Activated T-helper 17 cell treated with anti-CD3 and anti-CD28 coated beads, Interleukin-2, amount 50 U/mL, for 72 hours (primary cell): ENCODE results near the gene OSBPL3. TPM values are rescaled to one million over a fixed set of nuclear protein-coding genes. Genes with fewer than 3 reads are reported as not detected.
"Not testable (repeated sequence)": the region's sequence is repeated elsewhere in the genome, so short reads cannot be mapped to it uniquely, and the experiment has no call there.

Source experiments
- ATAC-seq: fragments of 150-1000 bp; cut with Tn5 transposase; replicated peaks from 2 replicates; pipeline ENCODE4 v1.10.0; 2021; ENCODE audit warnings: mild to moderate bottlenecking, moderate library complexity
- H3K27ac Mint-ChIP-seq: one replicate; pipeline ENCODE4 v1.8.0; 2022; ENCODE audit warnings: mixed read lengths
- H3K27me3 Mint-ChIP-seq: one replicate; pipeline ENCODE4 v1.8.0; 2022; ENCODE audit warnings: mixed read lengths
- H3K36me3 Mint-ChIP-seq: one replicate; pipeline ENCODE4 v1.8.0; 2022; ENCODE audit warnings: low read depth, mild to moderate bottlenecking, mixed read lengths
- H3K4me1 Mint-ChIP-seq: one replicate; pipeline ENCODE4 v1.8.0; 2022; ENCODE audit warnings: mixed read lengths
- H3K4me3 Mint-ChIP-seq: one replicate; pipeline ENCODE4 v1.8.0; 2022; ENCODE audit warnings: mild to moderate bottlenecking, mixed read lengths
- H3K9me3 Mint-ChIP-seq: one replicate; pipeline ENCODE4 v1.8.0; 2022; ENCODE audit warnings: mixed read lengths
- total RNA-seq, 2 donors: library from RNA; stranded (reverse); gene quantifications; one replicate each; pipeline ENCODE4 v1.2.3, GENCODE V29; 2022

Gene OSBPL3
- total RNA-seq, 2 donors from 2014 or later, result 57.6 to 70.6 TPM

- Mint-ChIP-seq H3K4me1 (peaks cover 5% of the 10 kb centered on the region), H3K4me3 (no peak overlapping the region), H3K9me3 (no peaks in the 10 kb centered on the region), H3K27ac (no peak overlapping the region), H3K36me3 (peaks cover 97% of the 10 kb centered on the region), H3K27me3 (no peaks in the 10 kb centered on the region)
- ATAC-seq, result no peak
Measured at GRCh38 chr7:24808518-24808917, 171.5 kb downstream of the OSBPL3 start.

DNA sequence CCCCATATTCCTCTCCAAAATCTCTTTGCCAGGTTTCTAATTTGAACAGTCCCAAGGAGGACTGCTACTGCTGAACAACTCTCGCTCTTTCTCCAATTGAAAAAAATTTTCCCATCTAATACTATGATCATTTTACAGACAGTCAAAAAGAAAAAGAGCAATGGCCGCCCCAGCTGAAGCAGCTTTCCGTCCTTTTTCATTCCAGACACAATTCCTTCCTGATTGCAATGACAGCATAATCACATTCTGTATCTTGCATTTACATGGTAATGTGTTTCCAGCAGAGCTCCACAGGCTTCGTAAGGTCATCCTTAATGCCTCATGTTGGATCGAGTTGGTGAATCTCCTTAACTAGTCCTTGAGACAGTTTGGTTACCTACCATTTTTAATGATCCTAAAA is 177.7 kb downstream of the OSBPL3 start:
- Mint-ChIP-seq H3K4me3 (no peak overlapping the region), H3K9me3 (no peaks in the 10 kb centered on the region), H3K36me3 (peaks cover 99% of the 10 kb centered on the region), H3K27ac (no peak overlapping the region), H3K27me3 (no peaks in the 10 kb centered on the region), H3K4me1 (peaks cover 6% of the 10 kb centered on the region)
- no peak for ATAC-seq

- Mint-ChIP-seq H3K27ac (no peak overlapping the region), H3K4me1 (peaks cover 6% of the 10 kb centered on the region), H3K36me3 (peaks cover 99% of the 10 kb centered on the region), H3K27me3 (no peaks in the 10 kb centered on the region), H3K9me3 (no peaks in the 10 kb centered on the region), H3K4me3 (no peak overlapping the region)
- no peak for ATAC-seq
Measured at GRCh38 chr7:24801883-24802282, 178.1 kb downstream of the OSBPL3 start.

- Mint-ChIP-seq H3K4me1 (peaks cover 9% of the 10 kb centered on the region), H3K36me3 (peaks cover 99% of the 10 kb centered on the region), H3K27ac (peak overlapping the region; percentile 88), H3K9me3 (no peaks in the 10 kb centered on the region), H3K4me3 (peak overlapping the region; percentile 52), H3K27me3 (no peaks in the 10 kb centered on the region)
- ATAC-seq, result peak; percentile 99
Measured at GRCh38 chr7:24800667-24801066, 179.3 kb downstream of the OSBPL3 start.

GRCh38 chr7:24800073-24800472 is 179.9 kb downstream of the OSBPL3 start:
- peaks cover 12% of the 10 kb centered on the region for H3K4me1 Mint-ChIP-seq
- H3K27ac Mint-ChIP-seq, result peak overlapping the region; percentile 88
- no peak for ATAC-seq
- H3K4me3 Mint-ChIP-seq, result no peak overlapping the region
- no peaks in the 10 kb centered on the region for H3K27me3 Mint-ChIP-seq
- H3K9me3 Mint-ChIP-seq, result no peaks in the 10 kb centered on the region
- peaks cover 96% of the 10 kb centered on the region for H3K36me3 Mint-ChIP-seq

GRCh38 chr7:24799506-24799905 is 180.5 kb downstream of the OSBPL3 start:
- Mint-ChIP-seq H3K9me3 (no peaks in the 10 kb centered on the region), H3K4me1 (peaks cover 17% of the 10 kb centered on the region), H3K27me3 (no peaks in the 10 kb centered on the region), H3K27ac (no peak overlapping the region), H3K4me3 (no peak overlapping the region), H3K36me3 (peaks cover 93% of the 10 kb centered on the region)
- ATAC-seq, result no peak

GRCh38 chr7:24798261-24798660 is 181.7 kb downstream of the OSBPL3 start:
- H3K36me3 Mint-ChIP-seq, result peaks cover 86% of the 10 kb centered on the region
- peaks cover 24% of the 10 kb centered on the region for H3K4me1 Mint-ChIP-seq
- no peak for ATAC-seq
- no peaks in the 10 kb centered on the region for H3K9me3 Mint-ChIP-seq
- H3K4me3 Mint-ChIP-seq, result no peak overlapping the region
- H3K27me3 Mint-ChIP-seq, result no peaks in the 10 kb centered on the region
- no peak overlapping the region for H3K27ac Mint-ChIP-seq

GRCh38 chr7:24797270-24797669 is 182.7 kb downstream of the OSBPL3 start:
- no peak overlapping the region for H3K27ac Mint-ChIP-seq
- H3K9me3 Mint-ChIP-seq, result no peaks in the 10 kb centered on the region
- peaks cover 24% of the 10 kb centered on the region for H3K4me1 Mint-ChIP-seq
- no peak for ATAC-seq
- no peaks in the 10 kb centered on the region for H3K27me3 Mint-ChIP-seq
- H3K4me3 Mint-ChIP-seq, result no peak overlapping the region
- H3K36me3 Mint-ChIP-seq, result peaks cover 79% of the 10 kb centered on the region

DNA sequence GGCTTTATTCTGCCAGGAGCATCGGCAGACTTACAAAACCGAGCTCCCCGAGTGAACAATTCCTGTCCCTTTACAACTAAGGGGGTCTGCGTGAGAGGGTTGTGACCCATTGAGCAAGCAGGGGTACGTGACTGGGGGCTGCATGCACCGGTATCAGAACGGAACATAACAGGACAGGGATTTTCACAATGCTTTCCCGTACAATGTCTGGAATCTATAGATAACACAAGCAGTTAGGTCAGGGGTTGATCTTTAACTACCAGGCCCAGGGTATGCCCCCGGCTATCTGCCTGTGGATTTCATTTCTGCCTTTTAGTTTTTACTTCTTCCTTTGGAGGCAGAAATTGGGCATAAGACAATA is 184.6 kb downstream of the OSBPL3 start:
- ATAC-seq, result no peak
- H3K36me3 Mint-ChIP-seq, result peaks cover 62% of the 10 kb centered on the region
- no peaks in the 10 kb centered on the region for H3K27me3 Mint-ChIP-seq
- H3K27ac Mint-ChIP-seq, result no peak overlapping the region
- H3K4me1 Mint-ChIP-seq, result peaks cover 19% of the 10 kb centered on the region
- no peak overlapping the region for H3K4me3 Mint-ChIP-seq
- H3K9me3 Mint-ChIP-seq, result no peaks in the 10 kb centered on the region

- Mint-ChIP-seq H3K4me3 (peak overlapping the region; percentile 17), H3K27ac (peak overlapping the region; percentile 75), H3K36me3 (peaks cover 57% of the 10 kb centered on the region), H3K4me1 (peaks cover 19% of the 10 kb centered on the region)
- not testable (repeated sequence) for H3K9me3 Mint-ChIP-seq, ATAC-seq, H3K27me3 Mint-ChIP-seq
Measured at GRCh38 chr7:24794751-24795406, 185.1 kb downstream of the OSBPL3 start.

DNA sequence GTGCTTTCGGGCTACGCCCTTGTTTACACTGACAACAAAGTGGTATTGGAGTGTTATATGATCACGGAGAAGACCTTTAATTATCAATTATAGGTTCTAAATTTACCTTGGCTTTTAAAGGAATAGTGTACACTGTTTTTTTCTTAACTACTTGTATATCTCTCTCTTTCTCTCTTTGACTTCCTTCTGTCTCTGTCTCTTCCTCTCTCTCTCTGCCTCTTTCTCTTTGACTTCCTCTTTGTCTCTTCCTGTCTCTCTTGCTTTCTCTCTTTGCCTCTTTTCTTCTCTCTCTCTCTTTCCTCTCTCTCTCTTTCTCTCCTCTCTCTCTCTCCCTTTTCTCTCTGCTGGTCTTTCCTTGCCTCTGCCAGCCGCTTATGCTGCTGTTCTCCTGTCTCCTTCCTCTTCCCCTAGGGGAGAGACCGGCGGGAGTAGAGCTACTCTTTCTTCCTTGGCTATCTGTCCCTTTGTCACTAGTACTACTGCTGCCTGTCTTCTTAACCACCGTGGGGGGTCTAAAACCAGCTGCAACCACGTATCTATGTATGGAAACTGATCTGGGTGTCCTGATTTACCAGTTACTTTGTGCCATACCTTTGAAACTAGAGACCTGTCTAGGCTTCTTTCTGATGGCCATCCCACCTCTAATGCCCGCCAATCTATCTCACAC is 185.9 kb downstream of the OSBPL3 start:
- no peak for ATAC-seq
- Mint-ChIP-seq H3K36me3 (peaks cover 51% of the 10 kb centered on the region), H3K4me3 (peak overlapping the region; percentile 17), H3K27me3 (no peaks in the 10 kb centered on the region), H3K4me1 (peaks cover 19% of the 10 kb centered on the region), H3K9me3 (no peaks in the 10 kb centered on the region), H3K27ac (peak overlapping the region; percentile 75)

GRCh38 chr7:24788961-24789576 is 190.9 kb downstream of the OSBPL3 start:
- Mint-ChIP-seq H3K36me3 (peaks cover 9% of the 10 kb centered on the region), H3K27me3 (no peaks in the 10 kb centered on the region), H3K9me3 (peaks cover 1% of the 10 kb centered on the region), H3K4me3 (no peak overlapping the region), H3K27ac (no peak overlapping the region), H3K4me1 (peaks cover 11% of the 10 kb centered on the region)
- ATAC-seq, result no peak

- H3K27ac Mint-ChIP-seq, result no peak overlapping the region
- H3K27me3 Mint-ChIP-seq, result no peaks in the 10 kb centered on the region
- H3K4me3 Mint-ChIP-seq, result no peak overlapping the region
- no peak for ATAC-seq
- peaks cover 7% of the 10 kb centered on the region for H3K9me3 Mint-ChIP-seq
- peaks cover 17% of the 10 kb centered on the region for H3K36me3 Mint-ChIP-seq
- peaks cover 13% of the 10 kb centered on the region for H3K4me1 Mint-ChIP-seq
Measured at GRCh38 chr7:24788075-24788474, 191.9 kb downstream of the OSBPL3 start.

DNA sequence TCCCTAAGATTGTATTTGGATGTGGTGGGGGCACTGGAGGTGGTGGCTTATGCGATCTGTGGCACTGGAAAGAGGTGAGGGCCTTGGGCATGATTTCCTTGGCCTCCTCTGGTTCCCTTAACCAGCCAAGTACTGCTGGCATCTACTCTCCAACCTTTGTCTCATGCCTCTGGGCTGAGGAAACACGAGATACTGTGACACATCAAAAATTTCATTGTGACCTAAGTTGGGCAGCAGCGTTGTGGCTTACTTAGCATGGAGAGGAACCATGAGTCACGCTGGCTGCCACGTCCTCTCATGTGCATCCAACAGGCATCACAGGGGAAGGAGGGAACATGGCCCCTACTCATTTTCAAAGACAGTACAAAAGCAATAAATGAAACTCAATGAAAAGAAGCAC is 193.0 kb downstream of the OSBPL3 start:
- Mint-ChIP-seq H3K36me3 (peaks cover 12% of the 10 kb centered on the region), H3K27ac (no peak overlapping the region), H3K4me3 (no peak overlapping the region), H3K4me1 (peaks cover 13% of the 10 kb centered on the region), H3K9me3 (peaks cover 7% of the 10 kb centered on the region), H3K27me3 (no peaks in the 10 kb centered on the region)
- ATAC-seq, result peak; percentile 98

DNA sequence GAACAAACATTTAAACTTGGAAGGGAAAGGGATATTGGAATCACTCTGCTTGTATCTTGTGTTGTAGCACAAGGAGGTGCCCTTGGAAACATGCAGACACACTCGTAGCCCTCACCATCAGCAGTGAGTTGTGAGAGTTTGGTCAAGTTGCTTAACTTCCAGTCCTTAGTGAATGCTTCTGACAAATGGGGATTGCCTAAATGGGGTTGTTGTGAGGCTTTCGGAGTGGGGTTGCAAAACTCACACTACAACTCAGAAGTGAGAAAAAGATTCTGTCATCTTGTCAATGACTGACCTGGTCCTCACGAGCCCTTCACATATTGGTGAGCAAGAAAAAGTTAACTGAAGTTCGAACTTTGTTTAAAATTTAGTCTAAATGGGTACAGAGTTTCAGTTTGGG is 193.7 kb downstream of the OSBPL3 start:
- no peak for ATAC-seq
- Mint-ChIP-seq H3K36me3 (peaks cover 12% of the 10 kb centered on the region), H3K27me3 (no peaks in the 10 kb centered on the region), H3K27ac (no peak overlapping the region), H3K4me1 (peaks cover 13% of the 10 kb centered on the region), H3K4me3 (no peak overlapping the region), H3K9me3 (peaks cover 7% of the 10 kb centered on the region)
